Esophagus muscularis mucosa (tissue), 3 donors: Measurements from ENCODE around the gene PXN.

ENCODE experiments used
- POLR2A ChIP-seq: fragments of 450-650 bp; IDR thresholded peaks from one replicate; pipeline ENCODE4 v1.6.1; 2017; ENCODE audit warnings: antibody characterized with exemption, moderate library complexity, mild to moderate bottlenecking, low read depth
- POLR2AphosphoS5 ChIP-seq, 2 donors: sonication (generic); formaldehyde crosslinking; IDR thresholded peaks; one replicate each; pipeline ENCODE4 v1.6.1; 2017; ENCODE audit warnings: antibody characterized with exemption in 2 of 2
- TF ChIP-seq, protein P1 (sequence below), 3 experiments: fragments of 200-600 bp in 2 of 3; fragments of 450-650 bp in 1 of 3; sonication (generic) in 2 of 3; IDR thresholded peaks; one replicate each; pipeline ENCODE4 v1.5.1; 2017 to 2019; ENCODE audit warnings: antibody characterized with exemption in 3 of 3, mild to moderate bottlenecking in 2 of 3, moderate library complexity in 1 of 3

- TF ChIP-seq, protein P1, sequence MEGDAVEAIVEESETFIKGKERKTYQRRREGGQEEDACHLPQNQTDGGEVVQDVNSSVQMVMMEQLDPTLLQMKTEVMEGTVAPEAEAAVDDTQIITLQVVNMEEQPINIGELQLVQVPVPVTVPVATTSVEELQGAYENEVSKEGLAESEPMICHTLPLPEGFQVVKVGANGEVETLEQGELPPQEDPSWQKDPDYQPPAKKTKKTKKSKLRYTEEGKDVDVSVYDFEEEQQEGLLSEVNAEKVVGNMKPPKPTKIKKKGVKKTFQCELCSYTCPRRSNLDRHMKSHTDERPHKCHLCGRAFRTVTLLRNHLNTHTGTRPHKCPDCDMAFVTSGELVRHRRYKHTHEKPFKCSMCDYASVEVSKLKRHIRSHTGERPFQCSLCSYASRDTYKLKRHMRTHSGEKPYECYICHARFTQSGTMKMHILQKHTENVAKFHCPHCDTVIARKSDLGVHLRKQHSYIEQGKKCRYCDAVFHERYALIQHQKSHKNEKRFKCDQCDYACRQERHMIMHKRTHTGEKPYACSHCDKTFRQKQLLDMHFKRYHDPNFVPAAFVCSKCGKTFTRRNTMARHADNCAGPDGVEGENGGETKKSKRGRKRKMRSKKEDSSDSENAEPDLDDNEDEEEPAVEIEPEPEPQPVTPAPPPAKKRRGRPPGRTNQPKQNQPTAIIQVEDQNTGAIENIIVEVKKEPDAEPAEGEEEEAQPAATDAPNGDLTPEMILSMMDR (IDR thresholded peaks at IDR 0.05) = no peak
- TF ChIP-seq POLR2A = no peak
- no peak for TF ChIP-seq POLR2AphosphoS5 (IDR thresholded peaks at IDR 0.05)
Measured at GRCh38 chr12:120278137-120279069, 12.9 kb upstream of the PXN start.
